Measurements from ENCODE around the gene SLC25A11. TPM values are rescaled to one million over a fixed set of nuclear protein-coding genes. Genes with fewer than 3 reads are reported as not detected.

Gene SLC25A11
- total and polyA plus RNA-seq, 4 donors = 28.5 to 54.1 (median 46.0) TPM

DNA sequence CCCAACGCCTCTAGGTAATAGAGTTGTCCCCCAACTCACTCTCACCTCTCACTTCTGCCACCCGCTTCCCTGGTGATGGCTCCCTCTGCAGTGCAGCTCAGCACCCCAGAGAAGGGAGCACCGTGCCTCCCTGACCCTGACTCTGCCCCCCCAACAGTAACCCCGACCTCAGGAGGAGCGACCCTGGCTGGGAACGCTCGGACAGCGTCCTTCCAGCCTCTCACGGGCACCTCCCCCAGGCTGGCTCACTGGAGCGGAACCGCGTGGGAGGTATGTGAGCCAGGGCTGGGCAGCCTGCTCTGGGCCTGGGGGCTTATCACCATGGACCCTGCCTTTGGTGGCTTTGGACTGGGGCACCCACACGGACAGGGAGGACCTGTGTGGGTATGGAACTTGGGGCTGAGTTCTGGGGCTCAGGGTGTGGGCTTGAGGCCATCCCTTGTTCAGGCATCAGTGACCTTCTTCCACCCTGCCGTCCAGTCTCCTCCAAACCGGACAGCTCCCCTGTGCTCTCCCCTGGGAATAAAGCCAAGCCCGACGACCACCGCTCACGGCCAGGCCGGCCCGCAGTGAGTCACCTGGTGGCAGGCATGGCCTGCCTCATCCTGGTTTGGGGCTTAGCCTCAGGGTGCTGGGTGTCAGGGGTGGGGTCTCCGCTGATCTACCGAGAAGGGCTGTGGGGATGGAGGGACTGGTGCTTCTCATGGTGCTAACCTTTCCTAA is 47.2 kb downstream of the SLC25A11 start:
- DNase-seq (ENCODE audit: low spot score) = no peak
- H3K27me3 ChIP-seq (ENCODE audit: control insufficient read depth in 4 of 4, insufficient read depth in 4 of 4, low read length in 3 of 4) = no peaks in the 10 kb centered on the region
- WGBS = 89% methylated on average over 23 of the region's 23 CpGs
- no peak overlapping the region for H3K4me3 ChIP-seq (ENCODE audit: low read depth in 1 of 3, low read length in 3 of 3)
- H3K9ac ChIP-seq (ENCODE audit: low read depth in 1 of 2, low read length in 2 of 2) = no peak overlapping the region
- peaks cover 2 to 27% (median 12%) of the 10 kb centered on the region in 4 donors for H3K4me1 ChIP-seq (ENCODE audit: control insufficient read depth in 4 of 4, insufficient read depth in 4 of 4, low read length in 3 of 4)
- peaks cover 14 to 56% (median 20%) of the 10 kb centered on the region in 4 donors for H3K36me3 ChIP-seq (ENCODE audit: control insufficient read depth in 4 of 4, insufficient read depth in 3 of 4, low read depth in 1 of 4, low read length in 3 of 4)
- no peaks in the 10 kb centered on the region for H3K9me3 ChIP-seq (ENCODE audit: control insufficient read depth in 4 of 4, low read length in 3 of 4)
- TF ChIP-seq FOXA1 (IDR thresholded peaks at IDR 0.05) (no peak), HNF4A (conservative IDR thresholded peaks at IDR 0.05) (no peak), JUND (IDR thresholded peaks at IDR 0.05) (no peak), GABPA (IDR thresholded peaks at IDR 0.05 in 1 of 2, conservative IDR thresholded peaks at IDR 0.05 in 1 of 2) (no peak), YY1 (IDR thresholded peaks at IDR 0.05) (no peak), TAF1 (conservative IDR thresholded peaks at IDR 0.05) (no peak), SP1 (IDR thresholded peaks at IDR 0.05) (no peak), FOXA2 (IDR thresholded peaks at IDR 0.05) (no peak), RXRA (IDR thresholded peaks at IDR 0.05) (no peak), EGR1 (IDR thresholded peaks at IDR 0.05; ENCODE audit: low read depth in 2 of 2) (no peak), HNF4G (IDR thresholded peaks at IDR 0.05) (no peak), NR2F2 (IDR thresholded peaks at IDR 0.05) (no peak), RAD21 (IDR thresholded peaks at IDR 0.05) (no peak)
- TF ChIP-seq, protein P1, sequence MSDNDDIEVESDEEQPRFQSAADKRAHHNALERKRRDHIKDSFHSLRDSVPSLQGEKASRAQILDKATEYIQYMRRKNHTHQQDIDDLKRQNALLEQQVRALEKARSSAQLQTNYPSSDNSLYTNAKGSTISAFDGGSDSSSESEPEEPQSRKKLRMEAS (IDR thresholded peaks at IDR 0.05) = no peak
- TF ChIP-seq, protein P2, sequence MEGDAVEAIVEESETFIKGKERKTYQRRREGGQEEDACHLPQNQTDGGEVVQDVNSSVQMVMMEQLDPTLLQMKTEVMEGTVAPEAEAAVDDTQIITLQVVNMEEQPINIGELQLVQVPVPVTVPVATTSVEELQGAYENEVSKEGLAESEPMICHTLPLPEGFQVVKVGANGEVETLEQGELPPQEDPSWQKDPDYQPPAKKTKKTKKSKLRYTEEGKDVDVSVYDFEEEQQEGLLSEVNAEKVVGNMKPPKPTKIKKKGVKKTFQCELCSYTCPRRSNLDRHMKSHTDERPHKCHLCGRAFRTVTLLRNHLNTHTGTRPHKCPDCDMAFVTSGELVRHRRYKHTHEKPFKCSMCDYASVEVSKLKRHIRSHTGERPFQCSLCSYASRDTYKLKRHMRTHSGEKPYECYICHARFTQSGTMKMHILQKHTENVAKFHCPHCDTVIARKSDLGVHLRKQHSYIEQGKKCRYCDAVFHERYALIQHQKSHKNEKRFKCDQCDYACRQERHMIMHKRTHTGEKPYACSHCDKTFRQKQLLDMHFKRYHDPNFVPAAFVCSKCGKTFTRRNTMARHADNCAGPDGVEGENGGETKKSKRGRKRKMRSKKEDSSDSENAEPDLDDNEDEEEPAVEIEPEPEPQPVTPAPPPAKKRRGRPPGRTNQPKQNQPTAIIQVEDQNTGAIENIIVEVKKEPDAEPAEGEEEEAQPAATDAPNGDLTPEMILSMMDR (IDR thresholded peaks at IDR 0.05; ENCODE audit: low read depth, low read length, missing input control) = no peak
- TF ChIP-seq, protein P3, sequence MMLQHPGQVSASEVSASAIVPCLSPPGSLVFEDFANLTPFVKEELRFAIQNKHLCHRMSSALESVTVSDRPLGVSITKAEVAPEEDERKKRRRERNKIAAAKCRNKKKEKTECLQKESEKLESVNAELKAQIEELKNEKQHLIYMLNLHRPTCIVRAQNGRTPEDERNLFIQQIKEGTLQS (IDR thresholded peaks at IDR 0.05) = no peak
- TF ChIP-seq, protein P4, sequence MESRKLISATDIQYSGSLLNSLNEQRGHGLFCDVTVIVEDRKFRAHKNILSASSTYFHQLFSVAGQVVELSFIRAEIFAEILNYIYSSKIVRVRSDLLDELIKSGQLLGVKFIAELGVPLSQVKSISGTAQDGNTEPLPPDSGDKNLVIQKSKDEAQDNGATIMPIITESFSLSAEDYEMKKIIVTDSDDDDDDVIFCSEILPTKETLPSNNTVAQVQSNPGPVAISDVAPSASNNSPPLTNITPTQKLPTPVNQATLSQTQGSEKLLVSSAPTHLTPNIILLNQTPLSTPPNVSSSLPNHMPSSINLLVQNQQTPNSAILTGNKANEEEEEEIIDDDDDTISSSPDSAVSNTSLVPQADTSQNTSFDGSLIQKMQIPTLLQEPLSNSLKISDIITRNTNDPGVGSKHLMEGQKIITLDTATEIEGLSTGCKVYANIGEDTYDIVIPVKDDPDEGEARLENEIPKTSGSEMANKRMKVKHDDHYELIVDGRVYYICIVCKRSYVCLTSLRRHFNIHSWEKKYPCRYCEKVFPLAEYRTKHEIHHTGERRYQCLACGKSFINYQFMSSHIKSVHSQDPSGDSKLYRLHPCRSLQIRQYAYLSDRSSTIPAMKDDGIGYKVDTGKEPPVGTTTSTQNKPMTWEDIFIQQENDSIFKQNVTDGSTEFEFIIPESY (IDR thresholded peaks at IDR 0.05) = no peak
- TF ChIP-seq, protein P5, sequence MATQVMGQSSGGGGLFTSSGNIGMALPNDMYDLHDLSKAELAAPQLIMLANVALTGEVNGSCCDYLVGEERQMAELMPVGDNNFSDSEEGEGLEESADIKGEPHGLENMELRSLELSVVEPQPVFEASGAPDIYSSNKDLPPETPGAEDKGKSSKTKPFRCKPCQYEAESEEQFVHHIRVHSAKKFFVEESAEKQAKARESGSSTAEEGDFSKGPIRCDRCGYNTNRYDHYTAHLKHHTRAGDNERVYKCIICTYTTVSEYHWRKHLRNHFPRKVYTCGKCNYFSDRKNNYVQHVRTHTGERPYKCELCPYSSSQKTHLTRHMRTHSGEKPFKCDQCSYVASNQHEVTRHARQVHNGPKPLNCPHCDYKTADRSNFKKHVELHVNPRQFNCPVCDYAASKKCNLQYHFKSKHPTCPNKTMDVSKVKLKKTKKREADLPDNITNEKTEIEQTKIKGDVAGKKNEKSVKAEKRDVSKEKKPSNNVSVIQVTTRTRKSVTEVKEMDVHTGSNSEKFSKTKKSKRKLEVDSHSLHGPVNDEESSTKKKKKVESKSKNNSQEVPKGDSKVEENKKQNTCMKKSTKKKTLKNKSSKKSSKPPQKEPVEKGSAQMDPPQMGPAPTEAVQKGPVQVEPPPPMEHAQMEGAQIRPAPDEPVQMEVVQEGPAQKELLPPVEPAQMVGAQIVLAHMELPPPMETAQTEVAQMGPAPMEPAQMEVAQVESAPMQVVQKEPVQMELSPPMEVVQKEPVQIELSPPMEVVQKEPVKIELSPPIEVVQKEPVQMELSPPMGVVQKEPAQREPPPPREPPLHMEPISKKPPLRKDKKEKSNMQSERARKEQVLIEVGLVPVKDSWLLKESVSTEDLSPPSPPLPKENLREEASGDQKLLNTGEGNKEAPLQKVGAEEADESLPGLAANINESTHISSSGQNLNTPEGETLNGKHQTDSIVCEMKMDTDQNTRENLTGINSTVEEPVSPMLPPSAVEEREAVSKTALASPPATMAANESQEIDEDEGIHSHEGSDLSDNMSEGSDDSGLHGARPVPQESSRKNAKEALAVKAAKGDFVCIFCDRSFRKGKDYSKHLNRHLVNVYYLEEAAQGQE (IDR thresholded peaks at IDR 0.05) = no peak
- no peak overlapping the region for H3K27ac ChIP-seq (ENCODE audit: low read depth in 1 of 2, low read length in 2 of 2)

All from liver (tissue), 9 donors.